HepG2 (cell line): ENCODE results near the gene ZNF414. TPM values are rescaled to one million over a fixed set of nuclear protein-coding genes. Genes with fewer than 3 reads are reported as not detected.

Experiments used
- BRCA1 ChIP-seq: sonication (generic); formaldehyde crosslinking; IDR thresholded peaks from 2 replicates; pipeline ENCODE4 v1.4.0; 2020; ENCODE audit warnings: missing genetic modification reagents
- THAP11 ChIP-seq: IDR thresholded peaks from 2 replicates; pipeline ENCODE4 v1.6.1; 2016; ENCODE audit warnings: missing biosample characterization, missing genetic modification reagents
- ZNF619 ChIP-seq: sonication (generic); formaldehyde crosslinking; IDR thresholded peaks from 2 replicates; pipeline ENCODE4 v1.4.0; 2020; ENCODE audit warnings: mild to moderate bottlenecking, missing genetic modification reagents
- polyA plus RNA-seq, 8 experiments: library from polyadenylated mRNA; depleted of rRNA in 3 of 8; stranded (reverse) in 7 of 8; unstranded in 1 of 8; fragments of >200 nt; fragmentation: Illumina TruSeq in 4 of 8; extraction: Trizol in 4 of 8; gene quantifications; 2 replicates each; pipeline versions ENCODE4 v1.2.1 to v1.2.3, GENCODE V29; 2011 to 2016; ENCODE audit warnings: low read depth in 4 of 8, missing spikeins in 1 of 8, mixed read lengths in 1 of 8; ENCODE audit not compliant: insufficient read depth in 1 of 8
- total RNA-seq, 5 experiments: library from RNA; depleted of rRNA; stranded (reverse); fragments of >200 nt; fragmentation: Illumina TruSeq; extraction: Trizol; gene quantifications; 2 replicates each; pipeline ENCODE4 v1.2.3, GENCODE V29; 2016; ENCODE audit warnings: low read depth in 1 of 5
- TF ChIP-seq, protein P1 (sequence below): sonication (generic); formaldehyde crosslinking; IDR thresholded peaks from one replicate; pipeline ENCODE4 v1.5.1; 2020; ENCODE audit warnings: mild to moderate bottlenecking, missing genetic modification reagents; ENCODE audit errors: not compliant biosample characterization
- TF ChIP-seq, protein P2 (sequence below), 2 experiments: IDR thresholded peaks; 2 replicates each; pipeline ENCODE4 v1.6.1; 2011 to 2012; ENCODE audit warnings: low read length in 2 of 2, borderline replicate concordance in 1 of 2, low read depth in 1 of 2, mild to moderate bottlenecking in 1 of 2, moderate library complexity in 1 of 2
- TF ChIP-seq, protein P3 (sequence below): sonication (generic); formaldehyde crosslinking; IDR thresholded peaks from 2 replicates; pipeline ENCODE4 v1.4.0; 2020; ENCODE audit warnings: missing genetic modification reagents

The ZNF414 gene
- total and polyA plus RNA-seq, 2 of the 13 experiments (the other 11 are each of a cell fraction or from before 2014, with no cell fraction given), result 2.5 to 4.0 TPM

DNA sequence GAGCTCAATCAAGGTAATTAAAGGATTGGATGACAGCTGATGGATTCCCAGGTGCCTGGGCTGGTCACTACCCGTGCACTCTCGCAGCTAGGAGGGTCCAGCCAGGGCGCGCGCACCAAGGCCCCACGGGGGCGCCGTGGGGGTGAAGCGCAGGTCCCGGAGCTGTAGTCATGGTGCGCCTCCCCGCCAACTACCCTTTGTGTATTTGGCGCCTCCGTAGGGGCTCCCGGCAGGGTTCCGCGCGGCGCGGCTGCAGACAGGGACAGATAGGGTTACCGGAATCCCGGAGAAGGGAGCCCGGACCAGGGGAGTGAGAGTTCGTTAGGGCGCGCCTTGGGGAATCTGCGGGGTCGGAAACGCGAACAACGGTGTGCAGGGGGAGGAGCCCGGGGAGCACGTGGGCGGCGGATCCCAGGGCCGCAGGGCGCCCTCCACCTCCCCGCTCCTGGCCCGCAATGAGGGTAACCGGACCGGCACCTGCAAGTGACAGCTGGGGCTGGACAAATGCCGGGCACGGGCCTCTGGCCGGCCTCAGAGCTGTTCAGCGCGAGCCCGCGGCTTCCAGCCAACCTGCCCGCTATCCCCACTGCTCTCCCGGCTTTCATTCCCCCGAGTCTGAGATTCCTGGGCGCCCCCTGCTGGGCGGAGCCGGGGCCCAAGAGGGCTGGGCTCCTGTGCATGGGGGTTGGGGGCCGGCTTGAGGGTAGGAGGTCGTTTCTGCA lies 8.1 kb downstream of the ZNF414 start (continued):
- TF ChIP-seq, protein P1, sequence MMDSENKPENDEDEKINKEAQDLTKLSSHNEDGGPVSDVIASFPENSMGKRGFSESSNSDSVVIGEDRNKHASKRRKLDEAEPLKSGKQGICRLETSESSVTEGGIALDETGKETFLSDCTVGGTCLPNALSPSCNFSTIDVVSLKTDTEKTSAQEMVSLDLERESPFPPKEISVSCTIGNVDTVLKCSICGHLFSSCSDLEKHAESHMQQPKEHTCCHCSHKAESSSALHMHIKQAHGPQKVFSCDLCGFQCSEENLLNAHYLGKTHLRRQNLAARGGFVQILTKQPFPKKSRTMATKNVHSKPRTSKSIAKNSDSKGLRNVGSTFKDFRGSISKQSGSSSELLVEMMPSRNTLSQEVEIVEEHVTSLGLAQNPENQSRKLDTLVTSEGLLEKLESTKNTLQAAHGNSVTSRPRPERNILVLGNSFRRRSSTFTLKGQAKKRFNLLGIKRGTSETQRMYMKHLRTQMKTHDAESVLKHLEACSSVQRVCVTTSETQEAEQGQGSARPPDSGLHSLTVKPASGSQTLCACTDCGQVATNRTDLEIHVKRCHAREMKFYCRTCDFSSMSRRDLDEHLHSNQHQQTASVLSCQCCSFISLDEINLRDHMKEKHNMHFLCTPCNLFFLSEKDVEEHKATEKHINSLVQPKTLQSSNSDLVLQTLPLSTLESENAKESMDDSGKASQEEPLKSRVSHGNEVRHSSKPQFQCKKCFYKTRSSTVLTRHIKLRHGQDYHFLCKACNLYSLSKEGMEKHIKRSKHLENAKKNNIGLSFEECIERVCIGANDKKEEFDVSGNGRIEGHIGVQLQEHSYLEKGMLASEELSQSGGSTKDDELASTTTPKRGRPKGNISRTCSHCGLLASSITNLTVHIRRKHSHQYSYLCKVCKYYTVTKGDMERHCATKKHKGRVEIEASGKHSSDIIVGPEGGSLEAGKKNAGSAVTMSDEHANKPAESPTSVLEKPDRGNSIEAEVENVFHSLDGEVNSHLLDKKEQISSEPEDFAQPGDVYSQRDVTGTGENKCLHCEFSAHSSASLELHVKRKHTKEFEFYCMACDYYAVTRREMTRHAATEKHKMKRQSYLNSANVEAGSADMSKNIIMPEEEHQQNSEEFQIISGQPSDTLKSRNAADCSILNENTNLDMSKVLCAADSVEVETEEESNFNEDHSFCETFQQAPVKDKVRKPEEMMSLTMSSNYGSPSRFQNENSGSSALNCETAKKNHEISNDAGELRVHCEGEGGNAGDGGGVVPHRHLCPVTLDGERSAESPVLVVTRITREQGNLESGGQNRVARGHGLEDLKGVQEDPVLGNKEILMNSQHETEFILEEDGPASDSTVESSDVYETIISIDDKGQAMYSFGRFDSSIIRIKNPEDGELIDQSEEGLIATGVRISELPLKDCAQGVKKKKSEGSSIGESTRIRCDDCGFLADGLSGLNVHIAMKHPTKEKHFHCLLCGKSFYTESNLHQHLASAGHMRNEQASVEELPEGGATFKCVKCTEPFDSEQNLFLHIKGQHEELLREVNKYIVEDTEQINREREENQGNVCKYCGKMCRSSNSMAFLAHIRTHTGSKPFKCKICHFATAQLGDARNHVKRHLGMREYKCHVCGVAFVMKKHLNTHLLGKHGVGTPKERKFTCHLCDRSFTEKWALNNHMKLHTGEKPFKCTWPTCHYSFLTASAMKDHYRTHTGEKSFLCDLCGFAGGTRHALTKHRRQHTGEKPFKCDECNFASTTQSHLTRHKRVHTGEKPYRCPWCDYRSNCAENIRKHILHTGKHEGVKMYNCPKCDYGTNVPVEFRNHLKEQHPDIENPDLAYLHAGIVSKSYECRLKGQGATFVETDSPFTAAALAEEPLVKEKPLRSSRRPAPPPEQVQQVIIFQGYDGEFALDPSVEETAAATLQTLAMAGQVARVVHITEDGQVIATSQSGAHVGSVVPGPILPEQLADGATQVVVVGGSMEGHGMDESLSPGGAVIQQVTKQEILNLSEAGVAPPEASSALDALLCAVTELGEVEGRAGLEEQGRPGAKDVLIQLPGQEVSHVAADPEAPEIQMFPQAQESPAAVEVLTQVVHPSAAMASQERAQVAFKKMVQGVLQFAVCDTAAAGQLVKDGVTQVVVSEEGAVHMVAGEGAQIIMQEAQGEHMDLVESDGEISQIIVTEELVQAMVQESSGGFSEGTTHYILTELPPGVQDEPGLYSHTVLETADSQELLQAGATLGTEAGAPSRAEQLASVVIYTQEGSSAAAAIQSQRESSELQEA (CRISPR knock-in tag), result no peak
- TF ChIP-seq, protein P2, sequence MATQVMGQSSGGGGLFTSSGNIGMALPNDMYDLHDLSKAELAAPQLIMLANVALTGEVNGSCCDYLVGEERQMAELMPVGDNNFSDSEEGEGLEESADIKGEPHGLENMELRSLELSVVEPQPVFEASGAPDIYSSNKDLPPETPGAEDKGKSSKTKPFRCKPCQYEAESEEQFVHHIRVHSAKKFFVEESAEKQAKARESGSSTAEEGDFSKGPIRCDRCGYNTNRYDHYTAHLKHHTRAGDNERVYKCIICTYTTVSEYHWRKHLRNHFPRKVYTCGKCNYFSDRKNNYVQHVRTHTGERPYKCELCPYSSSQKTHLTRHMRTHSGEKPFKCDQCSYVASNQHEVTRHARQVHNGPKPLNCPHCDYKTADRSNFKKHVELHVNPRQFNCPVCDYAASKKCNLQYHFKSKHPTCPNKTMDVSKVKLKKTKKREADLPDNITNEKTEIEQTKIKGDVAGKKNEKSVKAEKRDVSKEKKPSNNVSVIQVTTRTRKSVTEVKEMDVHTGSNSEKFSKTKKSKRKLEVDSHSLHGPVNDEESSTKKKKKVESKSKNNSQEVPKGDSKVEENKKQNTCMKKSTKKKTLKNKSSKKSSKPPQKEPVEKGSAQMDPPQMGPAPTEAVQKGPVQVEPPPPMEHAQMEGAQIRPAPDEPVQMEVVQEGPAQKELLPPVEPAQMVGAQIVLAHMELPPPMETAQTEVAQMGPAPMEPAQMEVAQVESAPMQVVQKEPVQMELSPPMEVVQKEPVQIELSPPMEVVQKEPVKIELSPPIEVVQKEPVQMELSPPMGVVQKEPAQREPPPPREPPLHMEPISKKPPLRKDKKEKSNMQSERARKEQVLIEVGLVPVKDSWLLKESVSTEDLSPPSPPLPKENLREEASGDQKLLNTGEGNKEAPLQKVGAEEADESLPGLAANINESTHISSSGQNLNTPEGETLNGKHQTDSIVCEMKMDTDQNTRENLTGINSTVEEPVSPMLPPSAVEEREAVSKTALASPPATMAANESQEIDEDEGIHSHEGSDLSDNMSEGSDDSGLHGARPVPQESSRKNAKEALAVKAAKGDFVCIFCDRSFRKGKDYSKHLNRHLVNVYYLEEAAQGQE (IDR thresholded peaks at IDR 0.05; ENCODE audit: borderline replicate concordance in 1 of 2, low read depth in 1 of 2, low read length in 2 of 2), result no peak
- TF ChIP-seq BRCA1, result 0 out of 2 replicates have a peak, but pooled peaks have one; percentile 27
- TF ChIP-seq ZNF619 (CRISPR knock-in tag), result peak; percentile 67
- TF ChIP-seq, protein P3, sequence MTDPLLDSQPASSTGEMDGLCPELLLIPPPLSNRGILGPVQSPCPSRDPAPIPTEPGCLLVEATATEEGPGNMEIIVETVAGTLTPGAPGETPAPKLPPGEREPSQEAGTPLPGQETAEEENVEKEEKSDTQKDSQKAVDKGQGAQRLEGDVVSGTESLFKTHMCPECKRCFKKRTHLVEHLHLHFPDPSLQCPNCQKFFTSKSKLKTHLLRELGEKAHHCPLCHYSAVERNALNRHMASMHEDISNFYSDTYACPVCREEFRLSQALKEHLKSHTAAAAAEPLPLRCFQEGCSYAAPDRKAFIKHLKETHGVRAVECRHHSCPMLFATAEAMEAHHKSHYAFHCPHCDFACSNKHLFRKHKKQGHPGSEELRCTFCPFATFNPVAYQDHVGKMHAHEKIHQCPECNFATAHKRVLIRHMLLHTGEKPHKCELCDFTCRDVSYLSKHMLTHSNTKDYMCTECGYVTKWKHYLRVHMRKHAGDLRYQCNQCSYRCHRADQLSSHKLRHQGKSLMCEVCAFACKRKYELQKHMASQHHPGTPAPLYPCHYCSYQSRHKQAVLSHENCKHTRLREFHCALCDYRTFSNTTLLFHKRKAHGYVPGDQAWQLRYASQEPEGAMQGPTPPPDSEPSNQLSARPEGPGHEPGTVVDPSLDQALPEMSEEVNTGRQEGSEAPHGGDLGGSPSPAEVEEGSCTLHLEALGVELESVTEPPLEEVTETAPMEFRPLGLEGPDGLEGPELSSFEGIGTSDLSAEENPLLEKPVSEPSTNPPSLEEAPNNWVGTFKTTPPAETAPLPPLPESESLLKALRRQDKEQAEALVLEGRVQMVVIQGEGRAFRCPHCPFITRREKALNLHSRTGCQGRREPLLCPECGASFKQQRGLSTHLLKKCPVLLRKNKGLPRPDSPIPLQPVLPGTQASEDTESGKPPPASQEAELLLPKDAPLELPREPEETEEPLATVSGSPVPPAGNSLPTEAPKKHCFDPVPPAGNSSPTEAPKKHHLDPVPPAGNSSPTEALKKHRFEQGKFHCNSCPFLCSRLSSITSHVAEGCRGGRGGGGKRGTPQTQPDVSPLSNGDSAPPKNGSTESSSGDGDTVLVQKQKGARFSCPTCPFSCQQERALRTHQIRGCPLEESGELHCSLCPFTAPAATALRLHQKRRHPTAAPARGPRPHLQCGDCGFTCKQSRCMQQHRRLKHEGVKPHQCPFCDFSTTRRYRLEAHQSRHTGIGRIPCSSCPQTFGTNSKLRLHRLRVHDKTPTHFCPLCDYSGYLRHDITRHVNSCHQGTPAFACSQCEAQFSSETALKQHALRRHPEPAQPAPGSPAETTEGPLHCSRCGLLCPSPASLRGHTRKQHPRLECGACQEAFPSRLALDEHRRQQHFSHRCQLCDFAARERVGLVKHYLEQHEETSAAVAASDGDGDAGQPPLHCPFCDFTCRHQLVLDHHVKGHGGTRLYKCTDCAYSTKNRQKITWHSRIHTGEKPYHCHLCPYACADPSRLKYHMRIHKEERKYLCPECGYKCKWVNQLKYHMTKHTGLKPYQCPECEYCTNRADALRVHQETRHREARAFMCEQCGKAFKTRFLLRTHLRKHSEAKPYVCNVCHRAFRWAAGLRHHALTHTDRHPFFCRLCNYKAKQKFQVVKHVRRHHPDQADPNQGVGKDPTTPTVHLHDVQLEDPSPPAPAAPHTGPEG (CRISPR knock-in tag), result 0 out of 2 replicates have a peak, but pooled peaks have one; percentile 30
- peak; percentile 31; the same call in 1 of the 2 replicates for TF ChIP-seq THAP11 (CRISPR knock-in tag)
